HG03196 (cell line): Measurements from ENCODE around the gene CNKSR3.

Experiments used
- ATAC-seq: cut with Tn5 transposase; IDR thresholded peaks from one replicate; pipeline ENCODE4 v1.9.1; 2021; ENCODE audit not compliant: unreplicated experiment

CNKSR3 gene

GRCh38 chr6:154503658-154504057 lies 6.8 kb downstream of the CNKSR3 start:
- no peak for ATAC-seq

- no peak for ATAC-seq
These were observed 7.9 kb downstream of the CNKSR3 start for GRCh38 chr6:154502553-154502952.

- no peak for ATAC-seq
These were observed 9.0 kb downstream of the CNKSR3 start for GRCh38 chr6:154501578-154501868.

GRCh38 chr6:154500769-154501577 lies 9.5 kb downstream of the CNKSR3 start:
- ATAC-seq = no peak

GRCh38 chr6:154499855-154500589 lies 10.5 kb downstream of the CNKSR3 start:
- ATAC-seq = no peak

- no peak for ATAC-seq
These were observed 12.0 kb downstream of the CNKSR3 start for GRCh38 chr6:154498340-154498934.

GRCh38 chr6:154496793-154497517 lies 13.5 kb downstream of the CNKSR3 start:
- no peak for ATAC-seq

GRCh38 chr6:154496186-154496585 lies 14.3 kb downstream of the CNKSR3 start:
- ATAC-seq = no peak

GRCh38 chr6:154494592-154495311 lies 15.7 kb downstream of the CNKSR3 start:
- no peak for ATAC-seq

GRCh38 chr6:154491567-154492470 lies 18.7 kb downstream of the CNKSR3 start:
- no peak for ATAC-seq

GRCh38 chr6:154489822-154490221 lies 20.7 kb downstream of the CNKSR3 start:
- ATAC-seq = no peak

- no peak for ATAC-seq
These were observed 21.6 kb downstream of the CNKSR3 start for GRCh38 chr6:154488802-154489437.

GRCh38 chr6:154488248-154488593 lies 22.3 kb downstream of the CNKSR3 start:
- no peak for ATAC-seq

- no peak for ATAC-seq
These were observed 22.9 kb downstream of the CNKSR3 start for GRCh38 chr6:154487367-154488247.

GRCh38 chr6:154485815-154486214 lies 24.7 kb downstream of the CNKSR3 start:
- ATAC-seq = no peak

GRCh38 chr6:154484942-154485341 lies 25.5 kb downstream of the CNKSR3 start:
- no peak for ATAC-seq

- no peak for ATAC-seq
These were observed 27.6 kb downstream of the CNKSR3 start for GRCh38 chr6:154482858-154483257.

GRCh38 chr6:154481521-154482013 lies 28.9 kb downstream of the CNKSR3 start:
- ATAC-seq = no peak
